NT2/D1 (cell line): ENCODE data around the gene LMNB1.

ENCODE experiments used
- SUZ12 ChIP-seq: IDR thresholded peaks from 2 replicates; pipeline ENCODE4 v1.6.1; 2011; ENCODE audit not compliant: insufficient read length, insufficient read depth; ENCODE audit errors: extremely low read depth
- ZNF274 ChIP-seq: IDR thresholded peaks from 2 replicates; pipeline ENCODE4 v1.6.1; 2011; ENCODE audit warnings: mild to moderate bottlenecking, low read depth, low read length

DNA sequence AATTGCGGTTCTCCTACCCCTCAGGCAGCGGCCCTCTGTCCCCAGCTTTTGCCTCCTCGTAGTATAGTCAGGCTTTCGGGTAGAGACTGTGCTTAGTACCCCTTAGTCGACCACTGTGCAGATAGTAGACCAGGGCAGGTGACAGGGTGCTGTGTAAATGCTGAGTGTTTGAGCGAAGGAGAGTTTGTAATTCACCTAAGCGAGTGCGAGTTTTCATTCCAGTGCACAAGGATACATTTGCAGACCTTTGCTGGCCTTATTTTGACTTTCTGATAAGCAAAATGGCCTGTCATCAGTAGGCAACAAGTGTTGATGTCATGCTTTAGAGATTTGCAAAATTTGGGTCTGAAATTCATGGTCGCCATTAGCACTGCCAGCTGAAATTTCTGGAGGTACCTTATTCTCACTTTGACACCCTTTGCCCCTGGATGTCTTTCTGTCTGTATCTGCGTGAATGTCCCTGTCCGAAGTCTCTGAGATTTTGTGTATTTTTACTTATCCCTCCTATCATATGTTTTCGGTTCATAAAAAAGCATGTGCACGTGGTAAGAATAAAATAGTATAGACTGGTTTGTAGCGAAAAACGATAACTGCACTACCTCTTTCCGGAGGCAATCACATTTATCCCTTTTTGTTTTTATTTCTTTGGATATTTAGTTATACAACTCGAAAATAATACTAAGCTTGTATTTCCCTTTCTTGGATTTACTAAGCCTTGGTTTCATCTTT is 1.9 kb downstream of the LMNB1 start:
- TF ChIP-seq ZNF274 (no peak), SUZ12 (no peak)
